Measurements from ENCODE around the gene MISP3.
"Not testable (repeated sequence)": the region's sequence is repeated elsewhere in the genome, so short reads cannot be mapped to it uniquely, and the experiment has no call there.

Gene MISP3

DNA sequence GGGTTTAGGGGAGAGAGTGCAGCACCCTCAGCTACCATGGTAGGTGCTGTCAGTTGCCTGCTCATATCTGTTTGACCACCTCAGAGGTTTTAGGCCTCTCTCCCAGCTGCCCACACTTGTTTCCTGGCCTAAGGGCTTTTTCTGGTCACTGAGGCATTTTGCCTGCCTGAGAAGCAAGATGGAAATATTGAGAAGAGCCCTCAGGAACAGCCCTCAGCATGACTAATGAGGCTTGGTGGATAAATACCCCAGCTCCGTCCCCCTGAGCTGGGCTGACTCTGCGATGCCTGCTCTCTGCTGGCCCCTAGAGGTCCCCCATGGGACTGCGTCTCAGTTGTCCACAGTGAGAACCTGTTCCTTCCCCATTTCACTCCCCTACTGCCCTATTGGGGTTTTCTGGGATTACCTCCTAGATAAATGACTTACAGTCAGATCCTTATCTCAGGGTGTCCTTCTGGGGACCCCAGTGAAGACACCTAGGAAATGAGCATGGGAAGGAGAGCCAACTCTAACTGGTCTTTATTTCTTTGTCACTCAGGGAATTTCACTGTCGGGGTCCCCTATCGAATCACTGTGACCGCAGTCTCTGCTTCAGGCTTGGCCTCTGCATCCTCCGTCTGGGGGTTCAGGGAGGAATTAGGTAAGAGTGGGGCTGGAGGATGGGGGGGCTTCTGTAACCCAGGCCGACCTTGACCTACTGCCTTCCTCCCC lies 24.0 kb upstream of the MISP3 start:
- DNase-seq (ENCODE audit: low read depth), result no peak
- no peak overlapping the region for H3K4me3 ChIP-seq (ENCODE audit: low read depth, low read length)
- TF ChIP-seq, protein P1, sequence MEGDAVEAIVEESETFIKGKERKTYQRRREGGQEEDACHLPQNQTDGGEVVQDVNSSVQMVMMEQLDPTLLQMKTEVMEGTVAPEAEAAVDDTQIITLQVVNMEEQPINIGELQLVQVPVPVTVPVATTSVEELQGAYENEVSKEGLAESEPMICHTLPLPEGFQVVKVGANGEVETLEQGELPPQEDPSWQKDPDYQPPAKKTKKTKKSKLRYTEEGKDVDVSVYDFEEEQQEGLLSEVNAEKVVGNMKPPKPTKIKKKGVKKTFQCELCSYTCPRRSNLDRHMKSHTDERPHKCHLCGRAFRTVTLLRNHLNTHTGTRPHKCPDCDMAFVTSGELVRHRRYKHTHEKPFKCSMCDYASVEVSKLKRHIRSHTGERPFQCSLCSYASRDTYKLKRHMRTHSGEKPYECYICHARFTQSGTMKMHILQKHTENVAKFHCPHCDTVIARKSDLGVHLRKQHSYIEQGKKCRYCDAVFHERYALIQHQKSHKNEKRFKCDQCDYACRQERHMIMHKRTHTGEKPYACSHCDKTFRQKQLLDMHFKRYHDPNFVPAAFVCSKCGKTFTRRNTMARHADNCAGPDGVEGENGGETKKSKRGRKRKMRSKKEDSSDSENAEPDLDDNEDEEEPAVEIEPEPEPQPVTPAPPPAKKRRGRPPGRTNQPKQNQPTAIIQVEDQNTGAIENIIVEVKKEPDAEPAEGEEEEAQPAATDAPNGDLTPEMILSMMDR (IDR thresholded peaks at IDR 0.05; ENCODE audit: control insufficient read depth, extremely low read depth, insufficient read depth), result peak; percentile 67

DNA sequence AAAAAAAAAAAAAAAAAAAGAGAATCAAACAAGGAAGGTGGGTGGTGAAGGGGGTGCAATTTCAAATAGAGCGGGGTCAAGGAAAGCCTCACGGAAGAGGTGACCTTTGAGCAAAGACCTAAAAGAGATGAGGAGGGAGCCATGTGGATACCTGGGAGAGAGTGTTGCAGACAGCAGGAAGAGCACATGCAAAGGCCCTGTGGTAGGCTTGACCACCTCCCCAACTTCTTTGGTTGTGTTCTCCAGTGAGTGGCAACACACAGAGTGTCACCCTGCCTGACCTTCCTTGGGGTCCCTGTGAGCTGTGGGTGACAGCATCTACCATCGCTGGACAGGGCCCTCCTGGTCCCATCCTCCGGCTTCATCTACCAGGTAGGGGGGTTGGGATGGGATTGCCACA lies 22.1 kb upstream of the MISP3 start:
- no peak for DNase-seq (ENCODE audit: low read depth)
- TF ChIP-seq, protein P1 (IDR thresholded peaks at IDR 0.05; ENCODE audit: control insufficient read depth, extremely low read depth, insufficient read depth), result no peak
- H3K4me3 ChIP-seq (ENCODE audit: low read depth, low read length), result no peak overlapping the region

DNA sequence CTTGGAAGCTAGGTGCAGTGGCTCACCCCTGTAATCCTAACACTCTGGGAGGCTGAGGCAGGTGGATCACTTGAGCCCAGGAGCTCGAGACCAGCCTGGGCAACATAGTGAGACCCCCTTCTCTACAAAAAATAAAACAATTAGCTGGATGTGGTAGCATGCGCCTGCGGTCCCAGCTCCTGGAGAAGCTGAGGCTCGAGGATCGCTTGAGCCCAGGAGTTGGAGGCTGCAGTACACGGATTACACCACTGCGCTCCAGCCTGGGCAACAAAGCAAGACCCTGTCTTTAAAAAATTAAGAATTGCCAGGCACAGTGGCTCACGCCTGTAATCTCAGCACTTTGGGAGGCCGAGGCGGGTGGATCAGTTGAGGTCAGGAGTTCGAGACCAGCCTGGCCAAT lies 21.6 kb upstream of the MISP3 start:
- not testable (repeated sequence) for H3K4me3 ChIP-seq (ENCODE audit: low read depth, low read length)

DNA sequence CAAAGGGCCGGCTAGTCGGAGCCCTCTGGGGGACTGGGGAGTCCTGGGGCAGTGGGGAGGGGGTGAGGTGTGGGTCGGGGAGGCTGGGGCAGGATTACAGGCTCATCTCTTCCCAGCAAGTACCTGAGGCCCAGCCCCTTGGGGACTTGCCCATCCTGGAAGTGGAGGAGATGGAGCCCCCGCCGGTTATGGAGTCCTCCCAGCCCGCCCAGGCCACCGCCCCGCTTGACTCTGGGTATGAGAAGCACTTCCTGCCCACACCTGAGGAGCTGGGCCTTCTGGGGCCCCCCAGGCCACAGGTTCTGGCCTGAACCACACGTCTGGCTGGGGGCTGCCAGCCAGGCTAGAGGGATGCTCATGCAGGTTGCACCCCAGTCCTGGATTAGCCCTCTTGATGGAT lies 20.6 kb upstream of the MISP3 start:
- TF ChIP-seq, protein P1 (IDR thresholded peaks at IDR 0.05; ENCODE audit: control insufficient read depth, extremely low read depth, insufficient read depth), result no peak
- no peak for DNase-seq (ENCODE audit: low read depth)
- H3K4me3 ChIP-seq (ENCODE audit: low read depth, low read length), result no peak overlapping the region

More for the DNA sequence above, 21.6 kb upstream of the MISP3 start:
- DNase-seq (ENCODE audit: low read depth), result not testable (repeated sequence)

DNA sequence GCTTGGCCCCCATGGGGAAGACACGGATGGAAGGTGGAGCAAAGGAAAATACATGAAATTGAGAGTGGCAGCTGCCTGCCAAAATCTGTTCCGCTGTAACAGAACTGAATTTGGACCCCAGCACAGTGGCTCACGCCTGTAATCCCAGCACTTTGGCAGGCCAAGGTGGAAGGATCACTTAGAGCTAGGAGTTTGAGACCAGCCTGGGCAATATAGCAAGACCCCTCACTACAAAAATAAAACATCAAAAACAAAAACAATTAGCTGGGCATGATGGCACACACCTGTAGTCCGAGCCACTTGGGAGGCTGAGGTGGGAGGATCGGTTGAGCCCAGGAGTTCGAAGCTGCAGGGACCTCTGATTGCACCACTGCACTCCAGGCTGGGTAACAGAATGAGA lies 20.1 kb upstream of the MISP3 start:
- no peak overlapping the region for H3K4me3 ChIP-seq (ENCODE audit: low read depth, low read length)
- DNase-seq (ENCODE audit: low read depth), result no peak
- TF ChIP-seq, protein P1 (IDR thresholded peaks at IDR 0.05; ENCODE audit: control insufficient read depth, extremely low read depth, insufficient read depth), result no peak

DNA sequence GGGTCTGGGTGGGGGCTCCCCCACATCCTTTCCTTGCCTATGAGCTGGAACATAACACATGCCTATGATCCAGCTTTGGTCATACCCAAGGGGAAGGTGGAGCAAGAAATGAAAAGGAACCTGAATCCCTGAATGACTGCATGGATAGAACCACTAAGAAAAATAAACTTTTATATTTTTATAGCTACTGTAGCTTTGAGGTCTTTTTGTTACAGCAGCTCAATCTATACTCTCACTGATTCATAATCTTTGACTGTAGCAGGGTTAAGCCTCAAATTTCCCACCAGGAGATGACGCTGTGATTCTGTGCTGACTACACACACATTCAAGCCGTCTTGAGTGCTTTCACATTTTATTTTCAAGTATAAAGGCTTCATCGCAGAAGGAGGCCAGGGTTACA lies 19.6 kb upstream of the MISP3 start:
- no peak overlapping the region for H3K4me3 ChIP-seq (ENCODE audit: low read depth, low read length)
- TF ChIP-seq, protein P1 (IDR thresholded peaks at IDR 0.05; ENCODE audit: control insufficient read depth, extremely low read depth, insufficient read depth), result no peak
- DNase-seq (ENCODE audit: low read depth), result no peak

DNA sequence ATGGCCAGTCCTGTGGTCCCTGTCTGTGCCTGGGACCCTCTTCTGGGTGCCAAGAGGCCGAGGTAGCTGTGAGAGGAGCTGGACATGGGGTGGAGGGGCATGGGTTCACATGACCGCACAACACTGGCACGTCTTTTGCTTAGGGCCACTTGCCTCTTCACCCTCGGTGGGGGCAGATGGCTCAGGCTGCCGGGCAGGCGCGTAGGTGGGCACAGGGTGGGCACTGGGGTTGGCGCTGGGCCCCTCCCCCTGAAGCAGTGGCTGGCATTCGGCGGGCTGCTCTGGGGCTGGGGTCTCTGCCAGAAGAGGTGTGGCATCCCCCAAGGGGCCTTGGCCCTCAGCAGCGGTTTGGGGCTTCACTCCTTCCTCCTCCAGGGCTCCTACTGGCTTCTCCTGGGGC lies 19.1 kb upstream of the MISP3 start:
- TF ChIP-seq, protein P1 (IDR thresholded peaks at IDR 0.05; ENCODE audit: control insufficient read depth, extremely low read depth, insufficient read depth), result no peak
- DNase-seq (ENCODE audit: low read depth), result no peak
- no peak overlapping the region for H3K4me3 ChIP-seq (ENCODE audit: low read depth, low read length)

All from LNCaP clone FGC (cell line).